Left renal pelvis (tissue), 4 donors: ENCODE measurements around the gene SMIM13. TPM values are rescaled to one million over a fixed set of nuclear protein-coding genes. Genes with fewer than 3 reads are reported as not detected.
"Not testable (repeated sequence)": the region's sequence is repeated elsewhere in the genome, so short reads cannot be mapped to it uniquely, and the experiment has no call there.

Source experiments
- DNase-seq, 4 donors: peaks; one replicate each; pipeline ENCODE4 v3.0.0-alpha.2; 2013; ENCODE audit warnings: low read depth in 4 of 4, low spot score in 3 of 4
- polyA plus RNA-seq, 4 donors: library from polyadenylated mRNA; unstranded; fragments of 120-200 nt; gene quantifications; one replicate each; pipeline ENCODE4 v1.2.1, GENCODE V29; 2013; ENCODE audit not compliant: insufficient read length in 4 of 4

SMIM13 gene
- polyA plus RNA-seq, 4 donors, result 16.6 to 21.6 (median 18.8) TPM

DNA sequence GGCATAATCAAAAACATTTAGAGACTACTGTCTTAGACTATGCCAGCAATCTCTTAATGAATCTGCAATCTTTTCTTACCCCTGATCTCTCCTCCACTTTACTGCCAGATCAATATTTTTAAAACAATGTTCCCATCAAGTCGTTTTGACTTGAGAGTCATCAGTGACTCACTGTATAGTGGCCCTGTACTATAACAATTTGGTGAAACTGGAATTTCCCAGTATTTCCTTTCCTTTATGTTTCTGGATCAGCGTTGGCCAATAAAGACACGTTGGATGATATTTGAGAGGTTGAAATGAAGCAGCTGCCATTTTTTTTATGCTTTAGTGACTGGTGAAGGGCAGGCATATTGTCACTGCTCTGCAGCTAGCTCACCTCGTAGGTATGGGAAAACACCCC lies 10.1 kb upstream of the SMIM13 start:
- no peak for DNase-seq

GRCh38 chr6:11083956-11084355 lies 9.7 kb upstream of the SMIM13 start:
- no peak for DNase-seq

DNA sequence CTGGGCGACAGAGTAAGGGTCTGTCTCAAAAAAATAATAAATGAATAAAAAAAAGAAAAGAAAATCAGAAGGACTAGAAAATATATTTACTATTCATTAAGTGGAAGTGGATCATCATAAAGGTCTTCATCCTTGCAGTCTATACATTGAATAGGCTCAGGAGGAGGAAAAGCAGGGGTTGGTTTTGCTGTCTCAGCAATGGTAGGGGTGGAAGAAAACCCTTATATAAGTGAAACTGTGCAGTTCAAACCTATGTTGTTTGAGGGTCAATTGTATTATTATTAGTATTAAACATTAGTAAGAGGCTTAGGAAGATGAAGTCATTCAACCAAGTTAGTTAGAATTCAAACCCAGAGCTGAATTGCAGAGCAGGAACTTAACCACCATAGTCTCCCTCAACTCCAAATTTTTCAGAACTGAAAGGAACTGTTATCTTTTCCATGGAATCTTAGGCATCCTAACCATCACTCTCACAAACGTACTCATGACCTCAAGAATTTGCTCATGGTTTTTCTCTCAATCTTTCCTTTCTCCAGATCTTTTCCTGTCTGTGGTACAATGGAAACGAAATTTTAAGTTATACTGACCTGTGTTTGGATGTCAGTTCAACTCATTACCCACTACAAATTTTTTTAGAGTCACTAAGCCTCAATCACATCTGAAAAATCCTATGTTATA lies 7.7 kb upstream of the SMIM13 start:
- no peak for DNase-seq

DNA sequence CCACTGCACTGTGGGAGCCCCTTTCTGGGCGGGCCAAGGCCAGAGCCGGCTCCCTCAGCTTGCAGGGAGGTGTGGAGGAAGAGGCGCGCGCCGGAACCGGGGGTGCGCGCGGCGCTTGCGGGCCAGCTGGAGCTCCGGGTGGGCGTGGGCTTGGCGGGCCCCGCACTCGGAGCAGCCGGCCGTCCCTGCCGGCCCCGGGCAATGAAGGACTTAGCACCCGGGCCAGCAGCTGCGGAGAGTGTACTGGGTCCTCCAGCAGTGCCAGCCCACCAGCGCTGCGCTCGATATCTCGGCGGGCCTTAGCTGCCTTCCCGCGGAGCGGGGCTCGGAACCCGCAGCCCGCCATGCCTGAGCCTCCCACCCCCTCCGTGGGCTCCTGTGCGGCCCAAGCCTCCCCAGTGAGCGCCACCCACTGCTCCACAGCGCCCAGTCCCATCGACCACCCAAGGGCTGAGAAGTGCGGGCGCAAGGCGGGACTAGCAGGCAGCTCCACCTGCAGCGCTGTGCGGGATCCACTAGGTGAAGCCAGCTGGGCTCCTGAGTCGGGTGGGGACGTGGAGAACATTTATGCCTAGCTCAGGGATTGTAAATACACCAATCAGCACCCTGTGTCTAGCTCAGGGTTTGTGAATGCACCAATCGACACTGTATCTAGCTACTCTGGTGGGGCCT lies 6.4 kb upstream of the SMIM13 start:
- not testable (repeated sequence) for DNase-seq

DNA sequence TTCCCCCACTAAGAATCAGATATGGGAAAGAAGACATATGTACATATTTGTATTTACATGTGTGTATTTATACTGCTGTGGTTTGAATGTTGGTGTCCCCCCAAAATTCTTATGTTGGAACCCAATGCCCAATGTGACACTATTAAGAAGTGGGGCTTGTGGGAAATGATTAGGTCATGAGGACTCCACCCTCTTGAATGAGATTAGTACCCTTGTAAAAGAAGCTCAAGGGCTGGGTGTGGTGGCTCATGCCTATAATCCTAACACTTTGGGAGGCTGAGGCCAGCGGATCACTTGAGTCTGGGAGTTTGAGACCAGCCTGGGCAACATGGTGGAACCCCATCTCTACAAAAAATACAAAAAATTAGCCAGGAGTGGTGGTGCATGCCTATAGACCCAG lies 3.9 kb upstream of the SMIM13 start:
- DNase-seq, result no peak

GRCh38 chr6:11091141-11091540 lies 2.5 kb upstream of the SMIM13 start:
- not testable (repeated sequence) for DNase-seq

DNA sequence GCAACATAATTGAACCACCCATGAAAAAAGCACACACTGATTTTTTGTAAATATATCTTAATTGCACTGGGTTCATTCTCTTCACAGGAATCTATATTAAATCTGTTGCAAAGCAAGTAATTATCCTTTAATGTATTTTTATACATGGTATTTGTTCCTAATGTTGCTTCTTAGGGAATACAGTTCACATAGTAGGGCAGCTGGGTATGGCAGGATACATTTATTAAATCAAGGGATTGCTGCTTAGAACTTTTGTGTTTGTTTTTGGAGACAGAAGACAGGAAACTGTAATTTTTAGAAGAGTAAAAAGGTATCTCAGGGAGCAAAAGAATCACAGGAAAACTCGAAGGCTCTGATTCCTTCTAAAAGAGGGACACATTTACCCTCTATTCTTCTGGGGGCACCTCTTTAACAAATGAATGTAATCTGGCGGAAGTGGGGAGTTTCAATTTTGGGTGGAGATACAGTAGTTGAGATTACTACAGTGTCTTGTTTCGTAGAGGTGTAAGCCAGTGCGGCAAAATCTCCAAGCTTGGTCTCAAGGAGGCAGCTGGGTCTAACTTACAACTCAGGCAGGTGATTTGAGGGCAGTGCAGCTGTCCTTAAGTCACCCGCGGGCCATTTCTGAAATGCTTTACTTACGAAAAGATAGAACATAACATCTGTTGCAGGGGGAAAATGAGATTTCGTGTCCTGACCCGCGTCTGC lies 812 bp upstream of the SMIM13 start:
- DNase-seq, result no peak

- no peak for DNase-seq
Measured at GRCh38 chr6:11093376-11093625, 333 bp upstream of the SMIM13 start.

DNA sequence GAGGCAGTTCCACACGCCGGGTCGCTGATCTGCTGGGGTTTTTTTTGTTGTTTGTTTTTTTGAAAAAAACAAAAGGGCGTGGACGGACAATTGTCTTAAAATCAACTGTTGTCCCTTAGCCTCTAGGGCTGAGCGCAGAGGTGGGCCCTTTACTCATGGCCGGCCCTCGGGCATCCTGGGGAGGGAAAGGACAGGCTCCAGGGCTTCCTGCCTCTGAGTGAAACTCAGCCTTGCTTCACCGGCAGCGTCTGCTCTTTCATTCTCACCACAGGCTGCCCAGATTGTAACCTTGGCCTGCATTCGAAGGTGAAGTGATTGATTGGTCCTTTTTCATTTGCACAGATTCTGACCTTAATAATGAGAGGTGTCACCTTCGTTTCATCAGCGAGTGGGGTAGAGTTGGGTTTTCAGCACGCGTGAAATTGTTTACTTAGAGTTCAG lies 797 bp downstream of the SMIM13 start:
- peak in 3 of 4 donors; percentile 20 to 26 (median 25) for DNase-seq

DNA sequence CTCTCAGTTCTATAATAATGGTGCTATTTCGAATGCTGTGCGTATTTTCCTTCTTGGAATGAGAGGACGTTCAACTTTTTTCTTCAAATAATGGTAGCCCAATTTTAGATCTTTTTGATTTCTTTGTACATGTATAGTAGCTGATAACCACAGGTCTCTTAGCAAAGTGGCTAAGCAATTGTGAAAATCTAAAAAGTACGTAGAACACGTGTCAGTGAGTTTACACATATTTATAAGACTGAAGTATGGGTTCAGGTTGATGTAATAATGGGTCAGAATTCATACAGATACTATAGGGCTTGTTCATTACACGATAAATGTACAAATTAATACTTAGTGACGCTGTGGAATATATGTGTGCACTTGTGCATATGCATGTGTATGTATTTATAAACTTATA lies 1.3 kb downstream of the SMIM13 start:
- no peak for DNase-seq

- DNase-seq, result no peak
Measured at GRCh38 chr6:11096109-11096508, 2.5 kb downstream of the SMIM13 start.

- DNase-seq, result no peak
Measured at GRCh38 chr6:11097476-11097875, 3.8 kb downstream of the SMIM13 start.

DNA sequence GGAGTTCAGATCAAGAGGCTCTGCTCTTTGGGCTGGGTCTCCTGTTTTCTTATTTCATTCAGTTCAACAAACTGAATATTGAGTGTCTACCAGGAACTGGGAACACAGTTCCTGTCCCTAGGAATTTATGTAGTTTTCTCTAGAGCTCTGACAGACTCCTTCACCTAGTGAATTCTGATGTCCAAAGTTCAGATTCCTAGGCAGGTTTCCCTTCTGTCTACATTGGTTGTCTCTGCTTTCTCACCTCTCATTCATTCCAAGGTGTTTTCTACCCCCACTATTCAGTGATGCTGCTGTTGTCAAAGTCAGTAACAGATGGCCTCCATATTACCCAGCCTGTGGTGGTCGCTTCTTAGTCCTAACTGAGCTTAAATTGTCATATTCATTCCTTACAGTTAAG lies 4.4 kb downstream of the SMIM13 start:
- DNase-seq, result no peak

- DNase-seq, result no peak
Measured at GRCh38 chr6:11101417-11101816, 7.8 kb downstream of the SMIM13 start.

DNA sequence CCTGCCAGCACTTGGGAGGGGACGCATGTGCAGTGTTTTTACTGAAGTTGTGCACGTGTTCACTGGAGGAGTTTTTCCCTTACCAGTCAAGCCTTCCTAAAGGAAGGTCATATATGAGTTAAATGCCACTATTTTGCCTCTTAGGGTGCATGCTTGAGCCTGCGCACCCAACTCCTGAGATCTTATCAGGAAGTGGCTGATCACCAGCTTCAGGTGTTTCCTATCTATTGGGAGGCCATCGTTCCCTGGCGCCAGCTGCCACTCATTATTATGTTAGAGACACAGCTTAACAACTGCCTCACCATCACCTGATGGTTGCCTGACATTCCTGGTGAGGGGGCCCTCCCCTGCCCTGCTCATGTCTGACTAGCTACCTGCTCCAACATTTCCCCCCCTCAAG lies 9.4 kb downstream of the SMIM13 start:
- no peak for DNase-seq

- DNase-seq, result no peak
Measured at GRCh38 chr6:11108726-11109125, 15.1 kb downstream of the SMIM13 start.

- no peak for DNase-seq
Measured at GRCh38 chr6:11110921-11111768, 17.5 kb downstream of the SMIM13 start, which contains the start of gene ERVFRD-1. TSS of gene ERVFRD-1 (minus strand) at chr6:11111725. CDS start at chr6:11105310, 6,415 bp downstream.

- no peak for DNase-seq
Measured at GRCh38 chr6:11111769-11112437, 18.3 kb downstream of the SMIM13 start.

- DNase-seq, result no peak
Measured at GRCh38 chr6:11113038-11113437, 19.4 kb downstream of the SMIM13 start.

DNA sequence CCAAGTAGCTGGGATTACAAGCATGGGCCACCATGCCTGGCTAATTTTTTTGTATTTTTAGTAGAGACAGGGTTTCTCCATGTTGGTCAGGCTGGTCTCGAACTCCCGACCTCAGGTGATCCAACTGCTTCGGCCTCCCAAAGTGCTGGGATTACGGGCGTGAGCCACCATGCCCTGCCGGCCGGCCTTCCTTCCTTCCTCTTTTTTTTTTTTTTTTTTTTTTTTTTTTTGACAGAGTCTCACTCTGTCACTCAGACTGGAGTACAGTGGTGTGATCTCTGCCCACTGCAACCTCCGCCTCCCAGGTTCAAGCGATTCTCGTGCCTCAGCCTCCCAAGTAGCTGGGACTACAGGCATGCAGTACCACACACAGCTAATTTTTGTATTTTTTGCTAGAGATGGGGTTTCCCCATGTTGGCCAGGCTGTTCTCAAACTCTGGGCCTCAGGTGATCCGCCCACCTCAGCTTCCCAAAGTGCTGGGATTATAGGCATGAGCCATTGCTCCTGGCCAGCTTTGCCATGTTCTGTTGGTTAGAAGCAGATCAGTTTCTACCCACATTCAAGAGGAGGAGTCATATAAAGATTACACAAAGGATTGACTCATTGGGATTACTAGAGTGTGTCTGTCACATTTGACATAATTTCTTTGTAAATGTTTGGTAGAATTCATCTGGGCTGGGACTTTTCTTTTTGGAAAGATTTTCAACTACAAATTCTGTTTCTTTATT lies 22.3 kb downstream of the SMIM13 start:
- not testable (repeated sequence) for DNase-seq
